ENCODE measurements around the gene EIF4E1B.

GRCh38 chr5:176673651-176674583, 43.4 kb downstream of the EIF4E1B start:
- no peak for TF ChIP-seq CTCF (conservative IDR thresholded peaks at IDR 0.05; ENCODE audit: low read depth in 2 of 2)
- TF ChIP-seq POLR2AphosphoS5 (IDR thresholded peaks at IDR 0.05; ENCODE audit: low read depth): no peak
- TF ChIP-seq CREB1 (CRISPR knock-in tag; IDR thresholded peaks at IDR 0.05; ENCODE audit: low read depth): no peak
- no peak for TF ChIP-seq EZH2 (IDR thresholded peaks at IDR 0.05; ENCODE audit: low read depth, unreplicated experiment)
- TF ChIP-seq ZNF331 (CRISPR knock-in tag; IDR thresholded peaks at IDR 0.05; ENCODE audit: low read depth): no peak
